Immature natural killer cell (primary cell): ENCODE measurements around the gene SLC2A10. TPM values are rescaled to one million over a fixed set of nuclear protein-coding genes. Genes with fewer than 3 reads are reported as not detected.

Experiments used
- DNase-seq, 3 donors: peaks; one replicate each; pipeline ENCODE4 v3.0.0; 2022; ENCODE audit warnings: mixed read lengths in 1 of 3
- H3K27ac Mint-ChIP-seq, 6 donors: one replicate each; pipeline ENCODE4 v1.8.0; 2020; ENCODE audit warnings: mixed read lengths in 6 of 6, mild to moderate bottlenecking in 5 of 6, inconsistent platforms in 4 of 6, moderate library complexity in 3 of 6
- H3K27me3 Mint-ChIP-seq, 3 donors: one replicate each; pipeline ENCODE4 v1.8.0; 2020 to 2021; ENCODE audit warnings: low read depth in 3 of 3, mild to moderate bottlenecking in 3 of 3, mixed read lengths in 3 of 3, moderate library complexity in 3 of 3, inconsistent platforms in 1 of 3
- H3K36me3 Mint-ChIP-seq, 3 donors: one replicate each; pipeline ENCODE4 v1.8.0; 2020; ENCODE audit warnings: mixed read lengths in 3 of 3, inconsistent platforms in 2 of 3, mild to moderate bottlenecking in 2 of 3
- H3K4me1 Mint-ChIP-seq, 2 donors: one replicate each; pipeline ENCODE4 v1.8.0; 2020; ENCODE audit warnings: inconsistent platforms in 2 of 2, mild to moderate bottlenecking in 2 of 2, mixed read lengths in 2 of 2, moderate library complexity in 1 of 2
- H3K4me3 Mint-ChIP-seq, 5 donors: one replicate each; pipeline ENCODE4 v1.8.0; 2020; ENCODE audit warnings: mild to moderate bottlenecking in 5 of 5, mixed read lengths in 5 of 5, inconsistent platforms in 3 of 5, moderate library complexity in 3 of 5
- H3K9me3 Mint-ChIP-seq, 6 donors: one replicate each; pipeline ENCODE4 v1.8.0; 2020; ENCODE audit warnings: mild to moderate bottlenecking in 6 of 6, mixed read lengths in 6 of 6, inconsistent platforms in 4 of 6, moderate library complexity in 3 of 6
- polyA plus RNA-seq, 3 donors: library from polyadenylated mRNA; unstranded; fragments of 300-500 nt; fragmentation: Illumina TruSeq; gene quantifications; one replicate each; pipeline ENCODE4 v1.2.3, GENCODE V29; 2021

The SLC2A10 gene
- polyA plus RNA-seq, 3 donors from 2014 or later = 1.3 to 3.0 TPM; not detected in 1

GRCh38 chr20:46689082-46689753 is 20.2 kb upstream of the SLC2A10 start, which contains the start of gene TP53RK:
TP53RK (minus strand) TSS chr20:46689444; CDS start chr20:46689414, 30 bp downstream.
- H3K4me3 Mint-ChIP-seq = peak within 1 kb of the TSS; percentile 94 to 98 (median 96)
- H3K27ac Mint-ChIP-seq = peak within 1 kb of the TSS; percentile 93 to 97 (median 96)
- DNase-seq = peak; percentile 95 to 96 (median 96)
- H3K9me3 Mint-ChIP-seq = no peaks in the 10 kb centered on the region
- H3K36me3 Mint-ChIP-seq = peaks cover 0 to 14% (median 4%) of the 10 kb centered on the region in 3 donors
- H3K4me1 Mint-ChIP-seq = peaks cover 44 to 63% of the 10 kb centered on the region in 2 donors
- H3K27me3 Mint-ChIP-seq = peaks cover 0 to 3% (median 2%) of the 10 kb centered on the region in 3 donors

GRCh38 chr20:46689754-46690085 is 19.7 kb upstream of the SLC2A10 start:
- DNase-seq = no peak
- Mint-ChIP-seq H3K27me3 (peaks cover 0 to 3% (median 2%) of the 10 kb centered on the region in 3 donors), H3K4me1 (peaks cover 44 to 58% of the 10 kb centered on the region in 2 donors), H3K27ac (peak overlapping the region; percentile 93 to 97 (median 96)), H3K4me3 (peak overlapping the region; percentile 94 to 98 (median 96)), H3K36me3 (peaks cover 0 to 12% (median 4%) of the 10 kb centered on the region in 3 donors), H3K9me3 (no peaks in the 10 kb centered on the region)

DNA sequence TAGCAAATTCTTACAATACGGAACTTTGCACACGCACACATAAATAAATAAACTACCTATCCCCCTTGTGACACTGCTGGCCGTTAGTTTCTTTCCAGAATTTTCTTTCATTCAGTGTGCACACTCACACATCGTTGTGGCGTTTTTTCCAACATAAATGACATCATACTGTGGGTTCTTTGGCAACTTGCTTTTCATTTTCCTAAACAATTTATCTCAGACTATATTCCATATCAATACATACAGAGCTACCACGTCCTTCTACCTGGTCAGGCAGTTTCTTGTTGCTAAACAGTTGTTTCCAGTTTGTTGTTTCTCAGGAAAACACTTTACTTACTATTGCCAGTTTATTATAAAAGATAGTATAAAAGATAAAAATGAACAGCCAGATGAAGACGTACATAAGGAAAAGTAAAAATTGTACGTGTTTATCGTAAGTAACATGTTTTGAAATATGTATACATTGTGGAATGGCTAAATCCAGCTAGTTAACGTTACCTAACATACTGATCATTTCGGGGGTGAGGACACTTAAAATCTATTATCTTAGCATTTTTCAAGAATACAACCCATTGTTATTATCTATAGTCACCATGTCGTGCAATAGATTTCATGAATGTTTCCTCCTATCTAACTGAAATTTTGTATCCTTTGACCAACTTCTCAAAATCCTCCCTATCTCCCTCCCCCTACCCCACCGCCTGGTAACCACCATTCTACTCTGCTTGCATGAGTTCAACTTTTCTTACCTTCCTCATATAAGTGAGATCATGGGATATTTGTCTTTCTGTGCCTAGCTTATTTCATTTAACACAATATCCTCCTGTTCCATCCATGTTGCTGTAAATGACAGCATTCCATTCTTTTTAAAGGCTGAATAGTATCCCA is 19.0 kb upstream of the SLC2A10 start:
- Mint-ChIP-seq H3K4me3 (peak overlapping the region; percentile 68 to 98 (median 95)), H3K27ac (peak overlapping the region; percentile 73 to 97 (median 94)), H3K4me1 (peaks cover 40 to 50% of the 10 kb centered on the region in 2 donors), H3K27me3 (peaks cover 0 to 3% (median 2%) of the 10 kb centered on the region in 3 donors), H3K9me3 (no peaks in the 10 kb centered on the region), H3K36me3 (peaks cover 0 to 7% (median 0%) of the 10 kb centered on the region in 3 donors)
- DNase-seq = no peak

GRCh38 chr20:46691196-46691595 is 18.3 kb upstream of the SLC2A10 start:
- Mint-ChIP-seq H3K4me1 (peaks cover 35 to 43% of the 10 kb centered on the region in 2 donors), H3K4me3 (peak overlapping the region in 1 of 5 donors; percentile 41), H3K27me3 (peaks cover 0 to 3% (median 2%) of the 10 kb centered on the region in 3 donors), H3K36me3 (peaks cover 0 to 2% (median 0%) of the 10 kb centered on the region in 3 donors), H3K27ac (peak overlapping the region in 2 of 6 donors; percentile 10 to 14), H3K9me3 (no peaks in the 10 kb centered on the region)
- no peak for DNase-seq

- Mint-ChIP-seq H3K4me3 (no peak overlapping the region), H3K9me3 (no peaks in the 10 kb centered on the region), H3K36me3 (no peaks in the 10 kb centered on the region), H3K27ac (peak overlapping the region in 1 of 6 donors; percentile 41), H3K27me3 (peaks cover 0 to 3% (median 2%) of the 10 kb centered on the region in 3 donors), H3K4me1 (peaks cover 7 to 14% of the 10 kb centered on the region in 2 donors)
- peak in 1 of 3 donors; percentile 10 for DNase-seq
These were observed 15.0 kb upstream of the SLC2A10 start for GRCh38 chr20:46694484-46694883.

DNA sequence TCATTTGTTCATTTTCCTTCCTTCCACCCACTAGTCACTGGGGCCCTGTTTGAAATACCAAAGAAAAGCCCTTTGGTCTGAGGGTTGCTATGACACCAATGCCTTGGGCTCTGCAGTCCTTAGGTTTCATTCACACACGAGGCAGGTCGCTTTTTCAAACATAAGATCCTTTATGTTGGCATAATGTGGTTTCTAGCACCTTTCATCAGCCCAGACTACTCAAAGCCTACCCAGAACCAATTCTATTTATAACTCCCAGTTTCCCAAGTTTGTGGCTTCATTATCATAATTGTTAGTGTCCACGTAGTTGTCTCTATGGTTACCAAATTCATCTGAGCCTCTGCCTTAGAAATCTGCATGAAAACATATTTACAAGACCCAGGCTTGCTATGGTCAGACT is 13.6 kb upstream of the SLC2A10 start:
- Mint-ChIP-seq H3K4me1 (peaks cover 0 to 2% of the 10 kb centered on the region in 2 donors), H3K27ac (no peak overlapping the region), H3K36me3 (no peaks in the 10 kb centered on the region), H3K27me3 (peaks cover 2 to 7% (median 6%) of the 10 kb centered on the region in 3 donors), H3K9me3 (no peaks in the 10 kb centered on the region), H3K4me3 (no peak overlapping the region)
- DNase-seq = no peak

DNA sequence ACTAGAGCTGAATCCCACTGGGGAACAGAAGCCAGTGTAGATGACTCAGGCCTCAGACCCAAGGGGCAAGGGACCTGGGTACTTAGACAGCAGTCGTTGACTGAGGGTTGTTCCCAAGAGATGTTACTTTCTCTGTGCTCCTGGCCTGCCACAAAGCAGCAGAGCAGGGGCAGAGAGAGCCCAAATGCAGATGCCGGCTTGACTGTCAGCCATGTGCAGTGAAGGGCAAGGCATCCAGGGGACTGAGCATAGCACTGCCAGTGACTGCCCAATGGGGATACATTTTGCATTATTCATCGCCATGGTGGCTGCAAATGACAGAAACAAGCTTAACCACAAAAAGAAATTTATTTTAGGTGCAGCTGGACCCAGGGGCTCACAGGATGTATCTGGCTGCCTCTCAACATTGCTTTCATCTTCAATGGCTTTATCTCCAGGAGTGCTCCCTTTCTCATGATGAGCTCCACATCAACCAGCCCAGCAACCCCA is 12.6 kb upstream of the SLC2A10 start:
- DNase-seq = no peak
- no peak overlapping the region for H3K4me3 Mint-ChIP-seq
- H3K4me1 Mint-ChIP-seq = no peaks in the 10 kb centered on the region
- H3K27ac Mint-ChIP-seq = no peak overlapping the region
- H3K36me3 Mint-ChIP-seq = no peaks in the 10 kb centered on the region
- no peaks in the 10 kb centered on the region for H3K9me3 Mint-ChIP-seq
- H3K27me3 Mint-ChIP-seq = peaks cover 2 to 7% (median 6%) of the 10 kb centered on the region in 3 donors

DNA sequence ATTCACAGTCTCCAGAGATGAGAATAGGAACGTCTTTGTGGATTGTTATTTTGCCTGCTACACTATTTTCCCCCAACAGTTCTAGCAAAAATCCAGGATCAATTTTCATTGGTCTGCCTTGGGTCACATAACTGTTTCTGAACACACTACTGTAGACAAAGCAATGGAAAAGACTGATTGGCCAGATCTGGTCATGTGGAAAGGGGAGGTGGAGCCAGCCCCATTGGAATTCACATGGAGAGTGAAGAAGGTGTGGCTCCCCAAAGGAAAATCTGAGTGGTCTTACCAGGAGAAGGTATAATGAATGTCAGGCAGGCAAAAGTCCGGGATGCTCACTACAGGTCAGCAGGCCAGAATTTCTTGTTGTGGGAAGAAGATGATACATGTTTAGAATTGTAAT is 10.7 kb upstream of the SLC2A10 start:
- H3K27me3 Mint-ChIP-seq = peaks cover 2 to 9% (median 6%) of the 10 kb centered on the region in 3 donors
- H3K9me3 Mint-ChIP-seq = no peaks in the 10 kb centered on the region
- H3K4me1 Mint-ChIP-seq = no peaks in the 10 kb centered on the region
- DNase-seq = no peak
- no peak overlapping the region for H3K27ac Mint-ChIP-seq
- H3K36me3 Mint-ChIP-seq = no peaks in the 10 kb centered on the region
- no peak overlapping the region for H3K4me3 Mint-ChIP-seq

GRCh38 chr20:46699651-46700359 is 9.6 kb upstream of the SLC2A10 start:
- Mint-ChIP-seq H3K27ac (no peak overlapping the region), H3K27me3 (peaks cover 2 to 9% (median 8%) of the 10 kb centered on the region in 3 donors), H3K36me3 (no peaks in the 10 kb centered on the region), H3K4me3 (no peak overlapping the region), H3K4me1 (no peaks in the 10 kb centered on the region), H3K9me3 (no peaks in the 10 kb centered on the region)
- DNase-seq = no peak

- no peak for DNase-seq
- Mint-ChIP-seq H3K27me3 (peaks cover 2 to 13% (median 8%) of the 10 kb centered on the region in 3 donors), H3K4me1 (no peaks in the 10 kb centered on the region), H3K27ac (no peak overlapping the region), H3K36me3 (no peaks in the 10 kb centered on the region), H3K9me3 (no peaks in the 10 kb centered on the region), H3K4me3 (no peak overlapping the region)
These were observed 9.0 kb upstream of the SLC2A10 start for GRCh38 chr20:46700481-46700880.

GRCh38 chr20:46701057-46701456 is 8.4 kb upstream of the SLC2A10 start:
- H3K27me3 Mint-ChIP-seq = peaks cover 2 to 13% (median 8%) of the 10 kb centered on the region in 3 donors
- no peaks in the 10 kb centered on the region for H3K4me1 Mint-ChIP-seq

GRCh38 chr20:46701556-46701955 is 7.9 kb upstream of the SLC2A10 start:
- H3K36me3 Mint-ChIP-seq = no peaks in the 10 kb centered on the region
- H3K4me3 Mint-ChIP-seq = no peak overlapping the region
- H3K27ac Mint-ChIP-seq = no peak overlapping the region
- H3K27me3 Mint-ChIP-seq = peaks cover 2 to 13% (median 10%) of the 10 kb centered on the region in 3 donors
- peaks cover 0 to 3% (median 0%) of the 10 kb centered on the region in 6 donors for H3K9me3 Mint-ChIP-seq
- DNase-seq = no peak
- no peaks in the 10 kb centered on the region for H3K4me1 Mint-ChIP-seq

More at GRCh38 chr20:46701057-46701456, 8.4 kb upstream of the SLC2A10 start:
- Mint-ChIP-seq H3K36me3 (no peaks in the 10 kb centered on the region), H3K9me3 (no peaks in the 10 kb centered on the region), H3K27ac (no peak overlapping the region), H3K4me3 (no peak overlapping the region)
- no peak for DNase-seq

DNA sequence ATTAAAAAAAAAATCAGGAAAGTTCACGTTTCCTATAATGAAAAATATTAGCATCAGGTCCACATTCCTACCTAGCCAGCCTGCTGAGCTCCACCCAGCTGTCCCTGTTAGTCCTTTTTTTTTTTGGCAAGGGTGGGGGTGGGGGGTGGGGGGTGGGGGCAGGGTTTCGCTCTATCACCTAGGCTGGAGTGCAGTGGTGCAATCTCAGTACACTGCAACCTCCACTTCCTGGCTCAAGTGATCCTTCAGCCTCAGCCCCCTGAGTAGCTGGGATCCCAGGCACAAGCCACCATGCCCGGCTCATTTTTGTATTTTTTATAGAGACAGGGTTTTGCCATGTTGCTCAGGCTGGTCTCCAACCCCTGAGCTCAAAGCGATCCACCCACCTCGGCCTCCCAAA is 7.5 kb upstream of the SLC2A10 start:
- DNase-seq = no peak
- peaks cover 0 to 3% (median 0%) of the 10 kb centered on the region in 6 donors for H3K9me3 Mint-ChIP-seq
- peaks cover 2 to 13% (median 12%) of the 10 kb centered on the region in 3 donors for H3K27me3 Mint-ChIP-seq

More for the DNA sequence above, 7.5 kb upstream of the SLC2A10 start:
- no peak overlapping the region for H3K4me3 Mint-ChIP-seq
- H3K27ac Mint-ChIP-seq = no peak overlapping the region
- no peaks in the 10 kb centered on the region for H3K4me1 Mint-ChIP-seq
- no peaks in the 10 kb centered on the region for H3K36me3 Mint-ChIP-seq
